B cell (primary cell): ENCODE measurements around the gene PACSIN3.

Experiments
- CTCF ChIP-seq: fragments of 200-600 bp; IDR thresholded peaks from one replicate; pipeline ENCODE4 v1.8.0; 2022; ENCODE audit warnings: antibody characterized with exemption, mild to moderate bottlenecking
- EZH2 ChIP-seq: IDR thresholded peaks from 2 replicates; pipeline ENCODE4 v1.6.1; 2012; ENCODE audit warnings: borderline replicate concordance, low read depth, mild to moderate bottlenecking, moderate library complexity, low read length; ENCODE audit not compliant: insufficient read depth, poor library complexity, severe bottlenecking

- TF ChIP-seq CTCF (no peak), EZH2 (no peak)
Observed at GRCh38 chr11:47178316-47178715, 7.9 kb downstream of the PACSIN3 start.
